Stimulated activated CD8-positive, alpha-beta memory T cell treated with anti-CD3 and anti-CD28 coated beads, Interleukin-7, amount 100 ng/mL, for 1 hour (primary cell): Measurements from ENCODE around the gene KATNB1.
"Not testable (repeated sequence)": the region's sequence is repeated elsewhere in the genome, so short reads cannot be mapped to it uniquely, and the experiment has no call there.

Experiments used
- DNase-seq, 2 donors: peaks; one replicate each; pipeline ENCODE4 v3.0.0-alpha.2; 2020; ENCODE audit warnings: low read depth in 2 of 2

KATNB1 gene

GRCh38 chr16:57725976-57726375 lies 9.6 kb upstream of the KATNB1 start:
- DNase-seq = no peak

GRCh38 chr16:57726433-57726947 lies 9.1 kb upstream of the KATNB1 start:
- no peak for DNase-seq

- DNase-seq = no peak
These were observed 8.0 kb upstream of the KATNB1 start for GRCh38 chr16:57727610-57728009.

- no peak for DNase-seq
These were observed 7.0 kb upstream of the KATNB1 start for GRCh38 chr16:57728336-57729181.

GRCh38 chr16:57729182-57729484 lies 6.4 kb upstream of the KATNB1 start:
- DNase-seq = no peak

- DNase-seq = not testable (repeated sequence)
These were observed 5.7 kb upstream of the KATNB1 start for GRCh38 chr16:57729852-57730251.

- DNase-seq = no peak
These were observed 4.5 kb upstream of the KATNB1 start for GRCh38 chr16:57730771-57731730.

- no peak for DNase-seq
These were observed 3.5 kb upstream of the KATNB1 start for GRCh38 chr16:57732037-57732436.

GRCh38 chr16:57732714-57733113 lies 2.9 kb upstream of the KATNB1 start:
- no peak for DNase-seq

- no peak for DNase-seq
These were observed 1.2 kb upstream of the KATNB1 start for GRCh38 chr16:57734308-57734924.

GRCh38 chr16:57734925-57735754 lies 430 bp upstream of the KATNB1 start:
- peak; percentile 92 to 93 for DNase-seq

GRCh38 chr16:57736419-57737351 lies 1.1 kb downstream of the KATNB1 start:
- DNase-seq = peak; percentile 10 to 14

- no peak for DNase-seq
These were observed 3.3 kb downstream of the KATNB1 start for GRCh38 chr16:57738844-57739243.

- DNase-seq = no peak
These were observed 4.3 kb downstream of the KATNB1 start for GRCh38 chr16:57739756-57740422.

- no peak for DNase-seq
These were observed 5.0 kb downstream of the KATNB1 start for GRCh38 chr16:57740423-57741071.

GRCh38 chr16:57741660-57742191 lies 6.2 kb downstream of the KATNB1 start:
- DNase-seq = no peak

GRCh38 chr16:57742543-57742942 lies 7.0 kb downstream of the KATNB1 start:
- DNase-seq = no peak

GRCh38 chr16:57743458-57743857 lies 7.9 kb downstream of the KATNB1 start:
- DNase-seq = no peak
